ENCODE results near the gene TIMP2.

GRCh38 chr17:78862073-78863023 lies 62.8 kb downstream of the TIMP2 start:
- TF ChIP-seq CTCF (IDR thresholded peaks at IDR 0.05; ENCODE audit: borderline replicate concordance, extremely low read depth, low read length, poor library complexity, severe bottlenecking) (no peak), EZH2 (IDR thresholded peaks at IDR 0.05; ENCODE audit: borderline replicate concordance, low read depth, low read length, severe bottlenecking) (no peak)

All from DND-41 (cell line).